Upper lobe of right lung (tissue), 1 donor: ENCODE measurements around the gene WDFY2. TPM values are rescaled to one million over a fixed set of nuclear protein-coding genes. Genes with fewer than 3 reads are reported as not detected.

Source experiments
- ATAC-seq: fragments of 200-7000 bp; cut with Tn5 transposase; one replicate; pipeline ENCODE4 v1.9.1; 2020; ENCODE audit warnings: mild to moderate bottlenecking, moderate library complexity
- DNase-seq: peaks from one replicate; pipeline ENCODE4 v3.0.0-alpha.2; 2020
- H3K27ac ChIP-seq: fragments of 200-600 bp; one replicate; pipeline ENCODE4 v1.8.0; 2022
- H3K27me3 ChIP-seq: fragments of 200-600 bp; one replicate; pipeline ENCODE4 v1.8.0; 2022; ENCODE audit warnings: mild to moderate bottlenecking
- H3K36me3 ChIP-seq: fragments of 200-600 bp; one replicate; pipeline ENCODE4 v1.8.0; 2022
- H3K4me1 ChIP-seq: fragments of 200-600 bp; one replicate; pipeline ENCODE4 v1.8.0; 2022
- H3K4me3 ChIP-seq: fragments of 200-600 bp; one replicate; pipeline ENCODE4 v1.8.0; 2022; ENCODE audit warnings: mild to moderate bottlenecking
- H3K9me3 ChIP-seq: fragments of 200-600 bp; one replicate; pipeline ENCODE4 v1.8.0; 2022
- CTCF ChIP-seq: fragments of 200-600 bp; IDR thresholded peaks from one replicate; pipeline ENCODE4 v1.8.0; 2022; ENCODE audit warnings: antibody characterized with exemption
- intact Hi-C: fragments of 100-400 bp; cut with DNase I; formaldehyde crosslinking; loops from one replicate; pipeline ENCODE4 v1.11.0; 2022
- total RNA-seq: library from RNA; stranded (reverse); fragmentation: NEBNext Ultra II Directional; extraction: Animal tissue kit (Norgen Biotek cat#: 25700); gene quantifications from one replicate; pipeline ENCODE4 v1.2.1, GENCODE V29; 2021
- donor health status: DM: no; HTN: yes; CAD: no; lungs with severe emphysema.

Gene WDFY2
- total RNA-seq, 1 donor from 2014 or later = 13.1 TPM

- DNase-seq = no peak
- H3K4me3 ChIP-seq = no peak overlapping the region
- no peaks in the 10 kb centered on the region for H3K27me3 ChIP-seq
- no peak for ATAC-seq
- no peak overlapping the region for H3K27ac ChIP-seq
- H3K36me3 ChIP-seq = no peaks in the 10 kb centered on the region
- TF ChIP-seq CTCF = no peak
- H3K4me1 ChIP-seq = no peaks in the 10 kb centered on the region
- no peaks in the 10 kb centered on the region for H3K9me3 ChIP-seq
- intact Hi-C loops = no loop called here
Measured at GRCh38 chr13:51663973-51664957, 80.0 kb downstream of the WDFY2 start.

- H3K27ac ChIP-seq = no peak overlapping the region
- H3K4me3 ChIP-seq = no peak overlapping the region
- no peaks in the 10 kb centered on the region for H3K4me1 ChIP-seq
- intact Hi-C loops = no loop called here
- H3K27me3 ChIP-seq = no peaks in the 10 kb centered on the region
- no peak for ATAC-seq
- H3K9me3 ChIP-seq = no peaks in the 10 kb centered on the region
- H3K36me3 ChIP-seq = no peaks in the 10 kb centered on the region
- DNase-seq = no peak
- TF ChIP-seq CTCF = no peak
Measured at GRCh38 chr13:51665456-51665855, 81.2 kb downstream of the WDFY2 start.

GRCh38 chr13:51666374-51666773, 82.1 kb downstream of the WDFY2 start:
- no peak overlapping the region for H3K27ac ChIP-seq

GRCh38 chr13:51666839-51667238, 82.6 kb downstream of the WDFY2 start:
- intact Hi-C loops = no loop called here
- Histone ChIP-seq H3K36me3 (no peaks in the 10 kb centered on the region), H3K9me3 (no peaks in the 10 kb centered on the region), H3K27ac (no peak overlapping the region), H3K27me3 (no peaks in the 10 kb centered on the region), H3K4me3 (no peak overlapping the region), H3K4me1 (no peaks in the 10 kb centered on the region)
- no peak for ATAC-seq
- no peak for DNase-seq
- no peak for TF ChIP-seq CTCF

More at GRCh38 chr13:51666374-51666773, 82.1 kb downstream of the WDFY2 start:
- ATAC-seq (no peak), DNase-seq (no peak)
- intact Hi-C loops = no loop called here
- no peak overlapping the region for H3K4me3 ChIP-seq
- H3K27me3 ChIP-seq = no peaks in the 10 kb centered on the region
- no peaks in the 10 kb centered on the region for H3K9me3 ChIP-seq
- H3K4me1 ChIP-seq = no peaks in the 10 kb centered on the region
- no peaks in the 10 kb centered on the region for H3K36me3 ChIP-seq
- no peak for TF ChIP-seq CTCF

GRCh38 chr13:51668580-51669195, 84.4 kb downstream of the WDFY2 start:
- H3K36me3 ChIP-seq = no peaks in the 10 kb centered on the region
- H3K27ac ChIP-seq = no peak overlapping the region
- no peaks in the 10 kb centered on the region for H3K4me1 ChIP-seq
- ATAC-seq (no peak), DNase-seq (no peak)
- H3K9me3 ChIP-seq = no peaks in the 10 kb centered on the region
- H3K4me3 ChIP-seq = no peak overlapping the region
- TF ChIP-seq CTCF = no peak
- intact Hi-C loops = no loop called here
- no peaks in the 10 kb centered on the region for H3K27me3 ChIP-seq
